ENCODE results near the gene VCL. TPM values are rescaled to one million over a fixed set of nuclear protein-coding genes. Genes with fewer than 3 reads are reported as not detected.

The VCL gene
- total RNA-seq, 1 experiment from 2014 or later: 106 TPM

- Histone ChIP-seq H4K20me1 (ENCODE audit: insufficient read depth) (no peaks in the 10 kb centered on the region), H3K27ac (ENCODE audit: low read depth, low read length) (no peak overlapping the region), H2AFZ (ENCODE audit: low read depth, low read length, poor library complexity, severe bottlenecking) (no peak overlapping the region), H3K9me3 (ENCODE audit: control insufficient read depth in 1 of 2, insufficient read depth in 1 of 2, low read depth in 1 of 2, low read length in 2 of 2) (no peaks in the 10 kb centered on the region), H3K9ac (ENCODE audit: low read length) (no peak overlapping the region), H3K4me1 (ENCODE audit: control insufficient read depth in 1 of 2, insufficient read depth in 2 of 2, low read length in 2 of 2) (peaks cover 3 to 16% of the 10 kb centered on the region in 2 experiments), H3K4me2 (ENCODE audit: low read length) (no peak overlapping the region), H3K27me3 (ENCODE audit: insufficient read depth, low read length) (no peaks in the 10 kb centered on the region), H3K36me3 (ENCODE audit: control insufficient read depth in 1 of 2, insufficient read depth in 2 of 2, low read length in 2 of 2) (no peaks in the 10 kb centered on the region), H3K9me2 (ENCODE audit: insufficient read depth) (no peaks in the 10 kb centered on the region; the same call in 1 of the 2 replicates), H3K79me2 (ENCODE audit: insufficient read depth, low read length) (no peaks in the 10 kb centered on the region), H3K4me3 (replicated peaks in 1 of 2; ENCODE audit: low read depth in 1 of 2, low read length in 2 of 2) (no peak overlapping the region)
- RAD21 ChIA-PET (ENCODE audit: low non-redundant PET in 1 of 2, low total read pairs in 2 of 2, uncharacterized antibody in 2 of 2, unreplicated experiment in 2 of 2): no interaction called here
- no peak for TF ChIP-seq ZFX (IDR thresholded peaks at IDR 0.05)
- TF ChIP-seq POLR2AphosphoS5 (IDR thresholded peaks at IDR 0.05; ENCODE audit: low read depth, low read length): no peak
- no peak for TF ChIP-seq CEBPB (IDR thresholded peaks at IDR 0.05; ENCODE audit: low read depth)
- no peak for TF ChIP-seq POLR2A (IDR thresholded peaks at IDR 0.05; ENCODE audit: borderline replicate concordance, extremely low read depth, insufficient read depth, insufficient read length)
- TF ChIP-seq YY1 (IDR thresholded peaks at IDR 0.05; ENCODE audit: extremely low read depth, insufficient replicate concordance, low read depth, low read length): no peak
- TF ChIP-seq ELF1 (IDR thresholded peaks at IDR 0.05; ENCODE audit: borderline replicate concordance, low read depth): no peak
- TF ChIP-seq FOSL1 (IDR thresholded peaks at IDR 0.05; ENCODE audit: low read depth): no peak
- no peak for TF ChIP-seq JUND (IDR thresholded peaks at IDR 0.05)
- ATAC-seq: no peak
- no TSS peak for BruUV-seq (replicated peaks)
- DNase-seq (ENCODE audit: low read depth, low spot score): no peak
- CTCF ChIA-PET: no interaction called here
- intact Hi-C loops (cut with micrococcal nuclease): no loop called here
- POLR2A ChIA-PET: no interaction called here
These were observed 24.5 kb upstream of the VCL start for GRCh38 chr10:73973427-73973826.

GRCh38 chr10:73974309-73974946 lies 23.5 kb upstream of the VCL start:
- no peaks in the 10 kb centered on the region for H3K27me3 ChIP-seq (ENCODE audit: insufficient read depth, low read length)
- H3K4me2 ChIP-seq (ENCODE audit: low read length): no peak overlapping the region
- peak overlapping the region; percentile 70 for H2AFZ ChIP-seq (ENCODE audit: low read depth, low read length, poor library complexity, severe bottlenecking)
- RAD21 ChIA-PET (ENCODE audit: low non-redundant PET in 1 of 2, low total read pairs in 2 of 2, uncharacterized antibody in 2 of 2, unreplicated experiment in 2 of 2): no interaction called here
- H3K27ac ChIP-seq (ENCODE audit: low read depth, low read length): no peak overlapping the region
- H3K36me3 ChIP-seq (ENCODE audit: control insufficient read depth in 1 of 2, insufficient read depth in 2 of 2, low read length in 2 of 2): no peaks in the 10 kb centered on the region
- no peaks in the 10 kb centered on the region; the same call in 1 of the 2 replicates for H3K9me2 ChIP-seq (ENCODE audit: insufficient read depth)
- H4K20me1 ChIP-seq (ENCODE audit: insufficient read depth): no peaks in the 10 kb centered on the region
- intact Hi-C loops (cut with micrococcal nuclease): no loop called here
- H3K4me3 ChIP-seq (replicated peaks in 1 of 2; ENCODE audit: low read depth in 1 of 2, low read length in 2 of 2): no peak overlapping the region
- BruUV-seq (replicated peaks): no TSS peak
- no peaks in the 10 kb centered on the region for H3K79me2 ChIP-seq (ENCODE audit: insufficient read depth, low read length)
- peaks cover 0 to 9% of the 10 kb centered on the region in 2 experiments; a peak in 2 of 4 replicates for H3K4me1 ChIP-seq (ENCODE audit: control insufficient read depth in 1 of 2, insufficient read depth in 2 of 2, low read length in 2 of 2)
- POLR2A ChIA-PET: interaction anchor here (1.3 to 1.6 kb wide), 2 partner anchors 9 to 25 kb away, joined by 4 read pairs; no protein-coding TSS in a partner anchor
- TF ChIP-seq ZFX (IDR thresholded peaks at IDR 0.05) (no peak), POLR2A (IDR thresholded peaks at IDR 0.05; ENCODE audit: borderline replicate concordance, extremely low read depth, insufficient read depth, insufficient read length) (peak; percentile 2), ELF1 (IDR thresholded peaks at IDR 0.05; ENCODE audit: borderline replicate concordance, low read depth) (no peak)
- DNase-seq (ENCODE audit: low read depth, low spot score) (no peak), ATAC-seq (no peak)
- no peaks in the 10 kb centered on the region for H3K9me3 ChIP-seq (ENCODE audit: control insufficient read depth in 1 of 2, insufficient read depth in 1 of 2, low read depth in 1 of 2, low read length in 2 of 2)
- no peak overlapping the region for H3K9ac ChIP-seq (ENCODE audit: low read length)
- CTCF ChIA-PET: no interaction called here

All from HCT116 (cell line).